ENCODE measurements around the gene ITPK1.

Gene ITPK1

GRCh38 chr14:93042968-93043940, 72.5 kb downstream of the ITPK1 start:
- DNase-seq (ENCODE audit: low spot score): peak; percentile 92

GRCh38 chr14:93041830-93042229, 73.9 kb downstream of the ITPK1 start:
- DNase-seq (ENCODE audit: low spot score): no peak

GRCh38 chr14:93040982-93041381, 74.7 kb downstream of the ITPK1 start:
- DNase-seq (ENCODE audit: low spot score): no peak

GRCh38 chr14:93040443-93040842, 75.3 kb downstream of the ITPK1 start:
- no peak for DNase-seq (ENCODE audit: low spot score)

GRCh38 chr14:93039649-93040315, 75.9 kb downstream of the ITPK1 start:
- no peak for DNase-seq (ENCODE audit: low spot score)

- no peak for DNase-seq (ENCODE audit: low spot score)
Observed at GRCh38 chr14:93037351-93037750, 78.4 kb downstream of the ITPK1 start.

GRCh38 chr14:93036652-93037345, 78.9 kb downstream of the ITPK1 start:
- DNase-seq (ENCODE audit: low spot score): no peak

- DNase-seq (ENCODE audit: low spot score): peak; percentile 61
Observed at GRCh38 chr14:93035917-93036651, 79.6 kb downstream of the ITPK1 start.

- DNase-seq (ENCODE audit: low spot score): no peak
Observed at GRCh38 chr14:93035585-93035916, 80.2 kb downstream of the ITPK1 start.

GRCh38 chr14:93034671-93034994, 81.1 kb downstream of the ITPK1 start:
- no peak for DNase-seq (ENCODE audit: low spot score)

- DNase-seq (ENCODE audit: low spot score): no peak
Observed at GRCh38 chr14:93033983-93034670, 81.6 kb downstream of the ITPK1 start.

GRCh38 chr14:93033084-93033982, 82.4 kb downstream of the ITPK1 start:
- DNase-seq (ENCODE audit: low spot score): no peak

- DNase-seq (ENCODE audit: low spot score): peak; percentile 57
Observed at GRCh38 chr14:93032421-93032936, 83.2 kb downstream of the ITPK1 start.

GRCh38 chr14:93031505-93032315, 84.0 kb downstream of the ITPK1 start:
- DNase-seq (ENCODE audit: low spot score): no peak

GRCh38 chr14:93030761-93031160, 85.0 kb downstream of the ITPK1 start:
- no peak for DNase-seq (ENCODE audit: low spot score)

- no peak for DNase-seq (ENCODE audit: low spot score)
Observed at GRCh38 chr14:93029911-93030508, 85.7 kb downstream of the ITPK1 start.

GRCh38 chr14:93029417-93029816, 86.3 kb downstream of the ITPK1 start:
- DNase-seq (ENCODE audit: low spot score): no peak

- DNase-seq (ENCODE audit: low spot score): peak; percentile 58
Observed at GRCh38 chr14:93028724-93029076, 87.0 kb downstream of the ITPK1 start.
